Activated T-cell treated with anti-CD3 and anti-CD28 coated beads, Interleukin-2, amount 50 U/mL, for 72 hours (primary cell): Measurements from ENCODE around the gene SIGLEC10. TPM values are rescaled to one million over a fixed set of nuclear protein-coding genes. Genes with fewer than 3 reads are reported as not detected.
"Not testable (repeated sequence)": the region's sequence is repeated elsewhere in the genome, so short reads cannot be mapped to it uniquely, and the experiment has no call there.

Source experiments
- ATAC-seq, 2 donors: fragments of 150-1000 bp; cut with Tn5 transposase; replicated peaks in 1 of 2; 2 replicates each; pipeline ENCODE4 v1.10.0; 2021; ENCODE audit warnings: moderate library complexity in 2 of 2, mild to moderate bottlenecking in 1 of 2
- DNase-seq, 2 donors: peaks; one replicate each; pipeline ENCODE4 v3.0.0; 2021 to 2022; ENCODE audit warnings: mixed read lengths in 1 of 2
- H3K27ac Mint-ChIP-seq: one replicate; pipeline ENCODE4 v1.8.0; 2022; ENCODE audit warnings: mild to moderate bottlenecking, moderate library complexity, mixed read lengths
- H3K27me3 Mint-ChIP-seq: one replicate; pipeline ENCODE4 v1.8.0; 2022; ENCODE audit warnings: low read depth, mixed read lengths
- H3K36me3 Mint-ChIP-seq, 2 donors: one replicate each; pipeline ENCODE4 v1.8.0; 2022; ENCODE audit warnings: mixed read lengths in 2 of 2, mild to moderate bottlenecking in 1 of 2; ENCODE audit not compliant: insufficient read depth in 2 of 2
- H3K4me1 Mint-ChIP-seq: one replicate; pipeline ENCODE4 v1.8.0; 2022; ENCODE audit warnings: low read depth, mixed read lengths
- H3K4me3 Mint-ChIP-seq, 2 donors: one replicate each; pipeline ENCODE4 v1.8.0; 2022; ENCODE audit warnings: mild to moderate bottlenecking in 2 of 2, mixed read lengths in 2 of 2, moderate library complexity in 2 of 2
- H3K9me3 Mint-ChIP-seq, 2 donors: one replicate each; pipeline ENCODE4 v1.8.0; 2022; ENCODE audit warnings: mixed read lengths in 2 of 2
- total RNA-seq, 2 donors: library from RNA; stranded (reverse); gene quantifications; one replicate each; pipeline ENCODE4 v1.2.3, GENCODE V29; 2022

Gene SIGLEC10, protein sequence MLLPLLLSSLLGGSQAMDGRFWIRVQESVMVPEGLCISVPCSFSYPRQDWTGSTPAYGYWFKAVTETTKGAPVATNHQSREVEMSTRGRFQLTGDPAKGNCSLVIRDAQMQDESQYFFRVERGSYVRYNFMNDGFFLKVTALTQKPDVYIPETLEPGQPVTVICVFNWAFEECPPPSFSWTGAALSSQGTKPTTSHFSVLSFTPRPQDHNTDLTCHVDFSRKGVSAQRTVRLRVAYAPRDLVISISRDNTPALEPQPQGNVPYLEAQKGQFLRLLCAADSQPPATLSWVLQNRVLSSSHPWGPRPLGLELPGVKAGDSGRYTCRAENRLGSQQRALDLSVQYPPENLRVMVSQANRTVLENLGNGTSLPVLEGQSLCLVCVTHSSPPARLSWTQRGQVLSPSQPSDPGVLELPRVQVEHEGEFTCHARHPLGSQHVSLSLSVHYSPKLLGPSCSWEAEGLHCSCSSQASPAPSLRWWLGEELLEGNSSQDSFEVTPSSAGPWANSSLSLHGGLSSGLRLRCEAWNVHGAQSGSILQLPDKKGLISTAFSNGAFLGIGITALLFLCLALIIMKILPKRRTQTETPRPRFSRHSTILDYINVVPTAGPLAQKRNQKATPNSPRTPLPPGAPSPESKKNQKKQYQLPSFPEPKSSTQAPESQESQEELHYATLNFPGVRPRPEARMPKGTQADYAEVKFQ
- 1 to 10 TPM in 1 of 2 donors, under 1 TPM in 1; 0.38 to 1.4 TPM for total RNA-seq

DNA sequence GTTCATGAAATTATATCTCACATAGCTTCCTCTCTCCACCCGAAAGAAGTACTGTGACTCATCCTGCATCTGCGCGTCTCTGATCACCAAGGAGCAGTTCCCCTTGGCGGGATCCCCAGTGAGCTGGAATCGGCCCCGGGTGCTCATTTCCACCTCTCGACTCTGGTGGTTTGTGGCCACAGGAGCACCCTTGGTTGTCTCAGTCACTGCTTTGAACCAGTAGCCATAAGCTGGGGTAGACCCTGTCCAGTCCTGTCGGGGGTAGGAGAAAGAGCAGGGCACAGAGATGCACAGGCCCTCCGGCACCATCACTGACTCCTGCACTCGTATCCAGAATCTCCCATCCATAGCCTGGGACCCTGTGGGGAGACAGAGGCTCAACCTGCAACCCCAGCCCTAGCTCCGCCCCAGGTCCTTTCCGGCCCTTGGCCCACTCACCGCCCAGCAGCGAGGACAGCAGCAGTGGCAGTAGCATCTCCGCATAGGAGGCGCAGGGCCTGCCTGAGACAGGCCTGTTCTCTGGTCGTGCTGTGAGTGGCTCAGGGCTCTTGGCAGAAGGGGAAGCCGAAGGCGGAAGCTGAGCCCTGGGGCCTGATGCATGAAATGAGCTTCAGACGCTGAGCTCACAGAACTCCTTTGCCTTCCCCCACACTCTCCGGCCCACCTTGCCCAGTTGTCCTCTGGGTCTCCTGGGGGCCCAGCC, at the start of gene SIGLEC10:
SIGLEC10 (minus strand) TSS at position 536 of the 703 bp plus-strand sequence; CDS start at position 475, 61 bp downstream.
- peak; percentile 76 to 79 for ATAC-seq
- peak; percentile 62 to 70 for DNase-seq
- Mint-ChIP-seq H3K36me3 (peaks cover 0 to 2% of the 10 kb centered on the region in 2 donors), H3K9me3 (no peaks in the 10 kb centered on the region), H3K4me3 (peak within 1 kb of the TSS; percentile 66 to 78), H3K27ac (no peak within 1 kb of the TSS), H3K27me3 (peaks cover 21% of the 10 kb centered on the region), H3K4me1 (peaks cover 33% of the 10 kb centered on the region)

DNA sequence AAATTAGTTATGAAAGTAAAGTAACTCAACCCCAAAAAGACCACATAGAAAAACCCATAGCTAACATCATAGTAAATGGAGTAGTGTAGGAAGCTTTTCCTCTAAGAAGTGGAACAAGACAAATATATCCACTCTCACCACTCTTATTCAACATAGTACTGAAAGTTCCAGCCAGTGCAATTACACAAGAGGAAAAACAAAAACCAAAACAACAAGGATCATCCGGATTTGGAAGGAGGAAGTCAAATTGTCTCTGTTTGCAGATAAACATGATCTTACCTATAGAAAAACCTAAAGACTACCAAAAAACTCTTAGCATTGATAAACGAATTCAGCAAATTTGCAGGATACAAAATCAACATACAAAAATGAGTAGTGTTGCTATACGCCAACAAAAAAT, 49.3 kb upstream of the SIGLEC10 start:
- no peaks in the 10 kb centered on the region for H3K9me3 Mint-ChIP-seq
- no peak for ATAC-seq
- no peak overlapping the region for H3K4me3 Mint-ChIP-seq
- H3K27ac Mint-ChIP-seq: no peak overlapping the region
- peaks cover 49% of the 10 kb centered on the region for H3K27me3 Mint-ChIP-seq
- H3K36me3 Mint-ChIP-seq: no peaks in the 10 kb centered on the region
- peaks cover 37% of the 10 kb centered on the region for H3K4me1 Mint-ChIP-seq
- DNase-seq: no peak

DNA sequence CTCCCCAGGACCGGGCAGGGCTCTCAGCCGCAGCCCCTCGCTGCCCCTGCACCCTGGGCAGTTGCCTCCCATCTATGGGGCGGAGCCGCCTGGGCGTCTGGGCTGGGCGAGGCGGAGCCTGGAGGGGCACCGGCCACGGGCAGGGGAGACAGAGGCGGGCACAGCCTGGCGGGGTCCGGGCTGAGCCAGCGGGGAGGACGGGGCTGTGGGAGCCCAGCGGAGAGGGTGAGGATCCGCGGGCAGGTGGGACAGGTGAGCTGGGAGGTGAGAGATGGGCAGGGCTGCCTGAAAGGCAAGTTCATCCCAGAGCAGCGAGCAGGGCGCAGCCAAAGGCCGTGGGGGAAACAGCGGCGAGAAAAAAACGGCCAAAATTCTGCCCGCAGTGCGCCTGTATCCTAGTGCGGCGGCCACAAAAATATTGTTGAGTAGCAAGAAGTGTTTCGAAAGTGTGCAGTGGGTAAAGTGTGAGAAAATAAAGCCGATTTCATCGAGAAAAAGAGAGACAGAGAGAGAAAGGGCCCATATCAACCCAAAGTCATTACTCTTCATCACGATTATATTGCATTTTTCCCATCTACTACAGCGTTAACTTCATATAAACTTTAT, 46.6 kb upstream of the SIGLEC10 start:
- peak; percentile 61 to 64 for ATAC-seq
- peaks cover 49% of the 10 kb centered on the region for H3K4me1 Mint-ChIP-seq
- not testable (repeated sequence) for H3K9me3 Mint-ChIP-seq, H3K27ac Mint-ChIP-seq, DNase-seq, H3K36me3 Mint-ChIP-seq
- peaks cover 49% of the 10 kb centered on the region for H3K27me3 Mint-ChIP-seq
- H3K4me3 Mint-ChIP-seq: peak overlapping the region; percentile 48 to 59

DNA sequence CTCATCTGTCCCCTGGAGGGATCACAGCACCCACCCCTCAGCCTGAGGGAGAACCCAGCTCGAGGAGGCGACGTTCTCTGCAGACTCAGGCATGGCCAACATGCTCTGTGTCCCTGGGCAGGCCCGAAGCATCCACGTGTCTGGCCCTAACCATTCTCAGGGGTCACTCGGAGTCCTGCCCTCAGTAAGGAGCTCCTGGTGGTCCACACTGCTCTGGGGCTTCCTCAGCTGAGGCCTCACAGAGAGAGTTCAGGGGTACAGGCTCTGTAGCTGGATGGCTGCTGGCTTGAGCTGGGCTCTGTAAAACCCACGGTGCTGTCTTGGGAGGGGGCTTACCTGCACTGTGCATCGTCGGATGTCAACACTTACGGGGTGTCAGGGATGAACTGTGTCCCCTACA, 45.2 kb upstream of the SIGLEC10 start:
- Mint-ChIP-seq H3K9me3 (no peaks in the 10 kb centered on the region), H3K4me3 (peak overlapping the region in 1 of 2 donors; percentile 57), H3K36me3 (no peaks in the 10 kb centered on the region), H3K27me3 (peaks cover 42% of the 10 kb centered on the region), H3K4me1 (peaks cover 41% of the 10 kb centered on the region), H3K27ac (no peak overlapping the region)
- ATAC-seq (no peak), DNase-seq (no peak)

DNA sequence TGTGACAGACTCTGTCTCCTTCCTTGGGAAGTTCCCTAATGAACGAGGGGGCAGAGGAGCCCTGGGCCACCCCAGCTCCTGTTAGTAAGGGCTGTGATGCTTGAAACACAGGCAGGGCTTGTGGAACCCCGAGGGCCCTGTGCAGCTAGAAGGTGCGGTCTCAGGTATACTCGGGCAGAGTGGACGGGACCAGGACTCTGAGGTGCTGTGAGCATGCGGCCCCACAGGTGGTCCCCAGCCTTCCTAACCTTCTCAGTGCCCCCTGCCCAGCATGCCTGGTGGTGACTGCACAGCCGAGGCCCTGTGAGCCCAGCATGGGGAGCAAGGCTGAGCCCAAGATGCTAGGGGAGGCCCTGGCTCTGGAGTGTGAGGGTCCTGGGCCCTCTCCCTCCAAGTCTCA, 44.8 kb upstream of the SIGLEC10 start:
- Mint-ChIP-seq H3K4me1 (peaks cover 37% of the 10 kb centered on the region), H3K4me3 (no peak overlapping the region), H3K27ac (no peak overlapping the region), H3K27me3 (peaks cover 37% of the 10 kb centered on the region), H3K36me3 (no peaks in the 10 kb centered on the region), H3K9me3 (no peaks in the 10 kb centered on the region)
- no peak for DNase-seq
- no peak for ATAC-seq

DNA sequence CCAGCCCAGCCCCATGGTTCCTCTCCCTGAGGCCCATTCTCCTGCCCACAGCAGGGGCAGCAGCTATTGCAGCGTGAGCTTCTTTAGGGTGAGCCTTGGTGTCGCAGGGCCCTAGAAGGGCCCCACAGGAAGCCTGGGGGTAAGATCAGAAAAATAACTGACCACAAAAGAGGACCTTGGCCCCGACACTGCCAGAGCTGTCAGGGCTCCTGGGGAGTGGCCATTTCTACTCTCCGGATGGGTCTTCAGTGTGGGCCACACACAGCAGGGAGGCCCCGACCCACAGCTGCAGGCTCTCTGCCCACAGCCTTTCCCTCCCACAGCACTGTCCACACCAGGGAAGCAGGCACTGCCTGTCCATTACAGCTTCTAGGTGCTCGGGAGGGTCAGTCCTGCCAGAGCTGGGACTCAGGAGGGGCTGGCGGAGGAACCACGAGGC, 44.3 kb upstream of the SIGLEC10 start:
- no peak for ATAC-seq
- peaks cover 35% of the 10 kb centered on the region for H3K27me3 Mint-ChIP-seq

DNA sequence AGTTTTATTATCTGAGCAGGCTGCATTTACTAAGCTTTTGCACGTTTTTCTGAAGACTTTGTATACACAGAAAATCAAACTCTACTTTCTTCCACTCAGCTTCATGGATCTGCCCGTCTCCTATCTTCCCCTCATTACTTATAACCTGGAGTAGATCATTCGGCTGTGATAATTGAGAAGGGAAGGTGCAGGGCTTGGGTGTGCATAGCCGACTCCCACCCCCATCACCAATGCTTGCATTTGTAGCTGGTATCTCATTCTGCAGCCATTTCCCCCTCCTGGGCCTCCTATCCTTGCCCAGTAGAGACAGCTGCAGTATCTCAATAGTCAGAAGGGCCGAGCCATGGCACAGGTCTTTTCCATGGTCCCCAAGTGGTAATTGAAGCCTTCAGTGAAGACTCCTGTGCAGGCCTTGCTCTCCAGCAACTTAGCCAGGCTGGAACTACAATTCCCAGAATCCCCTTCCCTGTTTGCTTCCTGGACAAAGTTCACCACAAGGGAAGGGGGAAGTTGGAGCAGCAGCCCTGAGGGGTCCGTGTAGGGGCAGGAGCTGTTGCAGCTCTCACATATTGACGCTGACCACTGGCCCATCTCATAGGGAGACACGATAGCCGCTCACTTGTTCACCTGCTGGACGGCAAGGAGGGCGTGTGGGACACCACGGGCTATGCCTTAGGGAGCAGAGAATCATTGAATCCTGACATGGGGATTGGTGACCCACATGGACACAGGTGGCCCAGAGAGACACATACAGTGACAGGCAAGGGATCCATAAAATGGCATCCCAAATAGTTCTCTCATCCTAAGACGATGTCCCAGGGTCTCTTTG, 42.9 kb upstream of the SIGLEC10 start:
- Mint-ChIP-seq H3K27me3 (peaks cover 24% of the 10 kb centered on the region), H3K9me3 (no peaks in the 10 kb centered on the region), H3K27ac (no peak overlapping the region), H3K4me1 (peaks cover 25% of the 10 kb centered on the region), H3K4me3 (no peak overlapping the region), H3K36me3 (no peaks in the 10 kb centered on the region)
- no peak for DNase-seq
- ATAC-seq: no peak

More for the DNA sequence above, 44.3 kb upstream of the SIGLEC10 start:
- no peak for DNase-seq
- Mint-ChIP-seq H3K9me3 (no peaks in the 10 kb centered on the region), H3K4me3 (no peak overlapping the region), H3K27ac (no peak overlapping the region), H3K4me1 (peaks cover 35% of the 10 kb centered on the region), H3K36me3 (no peaks in the 10 kb centered on the region)

DNA sequence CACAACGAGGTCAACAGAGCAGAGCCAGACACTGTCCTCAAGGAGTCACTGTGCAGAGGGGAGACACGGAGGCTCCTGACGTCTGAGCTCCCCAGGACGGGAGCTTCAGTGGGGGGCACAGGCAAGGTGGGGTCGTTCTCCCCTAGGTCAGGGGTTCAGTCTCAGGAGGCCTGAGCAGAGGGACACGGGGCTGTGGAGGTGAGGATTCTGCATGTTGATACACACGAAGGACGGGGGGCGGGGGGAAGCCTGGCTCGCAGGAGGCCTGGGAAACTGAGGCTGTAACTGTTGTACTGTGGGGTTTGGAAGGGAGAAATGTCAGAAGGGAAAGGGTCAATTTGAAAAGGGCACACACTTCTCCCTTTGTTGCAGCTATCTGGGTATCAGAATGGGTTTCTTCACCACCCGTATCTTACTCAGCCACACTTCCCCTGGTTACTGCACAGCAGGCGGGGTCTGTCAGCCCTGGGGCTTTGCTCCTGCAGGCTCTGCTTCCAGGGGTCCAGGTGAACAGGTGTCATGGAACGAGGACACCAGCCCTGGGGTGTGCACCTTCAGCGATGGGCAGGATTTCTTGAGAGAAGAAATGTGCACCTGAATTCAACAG, 41.6 kb upstream of the SIGLEC10 start:
- Mint-ChIP-seq H3K4me3 (no peak overlapping the region), H3K27ac (no peak overlapping the region), H3K27me3 (peaks cover 17% of the 10 kb centered on the region), H3K36me3 (no peaks in the 10 kb centered on the region), H3K4me1 (peaks cover 25% of the 10 kb centered on the region), H3K9me3 (no peaks in the 10 kb centered on the region)
- DNase-seq: no peak
- no peak for ATAC-seq

DNA sequence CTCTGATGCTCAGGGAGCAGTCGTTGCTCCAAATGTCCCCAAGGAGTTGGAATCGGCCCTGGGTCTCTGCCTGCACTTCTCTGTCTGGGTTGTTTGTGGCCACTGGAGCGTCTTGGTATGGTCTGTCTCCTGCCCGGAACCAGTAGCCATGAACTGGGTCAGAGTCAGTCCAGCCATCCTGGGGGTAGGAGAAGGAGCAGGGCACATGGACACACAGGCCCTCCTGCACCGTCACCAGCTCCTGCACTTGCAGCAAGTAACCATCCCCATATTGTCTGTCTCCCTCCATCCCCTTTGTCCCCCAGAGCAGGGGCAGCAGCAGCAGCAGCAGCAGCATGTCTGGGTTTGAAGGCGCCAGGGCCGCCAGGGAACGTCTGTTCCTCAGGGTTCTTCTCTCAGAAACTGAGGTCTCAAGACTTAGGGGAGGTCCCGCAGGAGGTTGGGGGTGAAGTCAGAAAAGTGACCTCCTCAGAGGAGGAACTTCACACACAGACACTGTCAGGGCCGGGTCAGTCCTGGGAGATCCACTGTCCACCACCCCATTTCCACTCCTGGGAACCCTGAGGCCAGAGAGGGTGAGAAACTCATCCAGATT, 40.7 kb upstream of the SIGLEC10 start, which contains the start of gene SIGLEC8:
SIGLEC8 (minus strand) TSS at position 404 of the 595 bp plus-strand sequence; CDS start at position 337, 67 bp downstream.
- DNase-seq (no peak), ATAC-seq (no peak)
- H3K4me3 Mint-ChIP-seq: no peak within 1 kb of the TSS
- no peaks in the 10 kb centered on the region for H3K36me3 Mint-ChIP-seq
- no peak within 1 kb of the TSS for H3K27ac Mint-ChIP-seq
- H3K4me1 Mint-ChIP-seq: peaks cover 20% of the 10 kb centered on the region
- H3K9me3 Mint-ChIP-seq: no peaks in the 10 kb centered on the region
- peaks cover 12% of the 10 kb centered on the region for H3K27me3 Mint-ChIP-seq

DNA sequence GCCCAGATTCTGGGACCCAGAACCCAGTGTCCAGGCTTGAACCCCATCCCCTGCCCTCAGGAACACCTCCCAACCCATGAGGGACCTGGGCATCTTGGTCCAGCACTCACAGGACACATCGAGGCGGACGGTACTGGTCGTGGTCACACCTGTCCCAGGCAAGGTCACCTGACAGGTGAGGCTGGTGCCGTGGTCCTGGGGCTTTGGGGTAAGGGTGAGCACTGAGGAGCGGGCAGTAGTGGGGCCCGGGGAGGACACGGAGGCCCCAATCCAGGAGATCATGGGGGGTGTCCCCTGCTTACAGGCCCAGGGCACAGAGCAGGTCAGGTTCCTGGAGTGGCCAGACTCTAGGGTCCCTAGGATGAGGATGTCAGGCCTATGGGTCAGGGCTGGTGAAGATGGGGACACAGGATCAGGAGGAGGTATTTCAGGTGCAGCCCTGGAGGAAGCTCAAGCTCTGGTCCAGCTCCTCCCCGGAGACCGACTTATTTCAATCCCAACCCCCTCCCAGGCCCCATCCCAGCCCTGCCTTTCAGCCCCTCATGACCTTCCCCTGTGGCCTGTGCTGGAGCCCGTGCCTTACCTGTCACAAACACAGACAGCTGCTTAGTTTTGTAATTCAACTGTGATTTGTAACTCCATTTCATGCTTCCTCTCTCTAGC, 40.0 kb upstream of the SIGLEC10 start:
- H3K27me3 Mint-ChIP-seq: peaks cover 6% of the 10 kb centered on the region
- no peak for DNase-seq
- no peak overlapping the region for H3K27ac Mint-ChIP-seq
- H3K9me3 Mint-ChIP-seq: no peaks in the 10 kb centered on the region
- no peak overlapping the region for H3K4me3 Mint-ChIP-seq
- peaks cover 17% of the 10 kb centered on the region for H3K4me1 Mint-ChIP-seq
- H3K36me3 Mint-ChIP-seq: no peaks in the 10 kb centered on the region
- no peak for ATAC-seq
